ENCODE measurements around the gene THOP1.
"Not testable (repeated sequence)": the region's sequence is repeated elsewhere in the genome, so short reads cannot be mapped to it uniquely, and the experiment has no call there.

THOP1 gene

GRCh38 chr19:2816641-2817040 is 31.3 kb downstream of the THOP1 start:
- TF ChIP-seq POLR2A (IDR thresholded peaks at IDR 0.05; ENCODE audit: extremely low read depth, insufficient read length) (no peak), MYC (IDR thresholded peaks at IDR 0.05; ENCODE audit: low read depth, low read length) (no peak), MAX (IDR thresholded peaks at IDR 0.05; ENCODE audit: low read depth, low read length) (no peak), CTCF (IDR thresholded peaks at IDR 0.05; ENCODE audit: low read depth, low read length) (no peak)
- no peak overlapping the region for H3K4me3 ChIP-seq (ENCODE audit: low read depth, low read length)
- no peak for DNase-seq (ENCODE audit: low read depth)

GRCh38 chr19:2817237-2817829 is 32.0 kb downstream of the THOP1 start:
- not testable (repeated sequence) for DNase-seq (ENCODE audit: low read depth); H3K4me3 ChIP-seq (ENCODE audit: low read depth, low read length)

- peak; percentile 91 for DNase-seq (ENCODE audit: low read depth)
- peak within 1 kb of the TSS; percentile 60 for H3K4me3 ChIP-seq (ENCODE audit: low read depth, low read length)
- TF ChIP-seq CTCF (IDR thresholded peaks at IDR 0.05; ENCODE audit: low read depth, low read length): peak; percentile 81
- peak; percentile 63 for TF ChIP-seq MAX (IDR thresholded peaks at IDR 0.05; ENCODE audit: low read depth, low read length)
- peak; percentile 15 for TF ChIP-seq POLR2A (IDR thresholded peaks at IDR 0.05; ENCODE audit: extremely low read depth, insufficient read length)
- TF ChIP-seq MYC (IDR thresholded peaks at IDR 0.05; ENCODE audit: low read depth, low read length): peak; percentile 52; the same call in 1 of the 2 replicates
Observed at GRCh38 chr19:2819540-2820111, 34.3 kb downstream of the THOP1 start, which contains the start of gene ZNF554. Gene ZNF554, plus strand, starts transcription at chr19:2819868. Its CDS starts 204 bp downstream, at chr19:2820072.

- TF ChIP-seq POLR2A (IDR thresholded peaks at IDR 0.05; ENCODE audit: extremely low read depth, insufficient read length) (no peak), MAX (IDR thresholded peaks at IDR 0.05; ENCODE audit: low read depth, low read length) (no peak), MYC (IDR thresholded peaks at IDR 0.05; ENCODE audit: low read depth, low read length) (no peak), CTCF (IDR thresholded peaks at IDR 0.05; ENCODE audit: low read depth, low read length) (no peak)
- DNase-seq (ENCODE audit: low read depth): peak; percentile 24
- H3K4me3 ChIP-seq (ENCODE audit: low read depth, low read length): peak overlapping the region; percentile 60
Observed at GRCh38 chr19:2820112-2820702, 34.9 kb downstream of the THOP1 start.

- no peak overlapping the region for H3K4me3 ChIP-seq (ENCODE audit: low read depth, low read length)
- TF ChIP-seq CTCF (IDR thresholded peaks at IDR 0.05; ENCODE audit: low read depth, low read length) (no peak), MAX (IDR thresholded peaks at IDR 0.05; ENCODE audit: low read depth, low read length) (no peak), POLR2A (IDR thresholded peaks at IDR 0.05; ENCODE audit: extremely low read depth, insufficient read length) (no peak), MYC (IDR thresholded peaks at IDR 0.05; ENCODE audit: low read depth, low read length) (no peak)
- DNase-seq (ENCODE audit: low read depth): no peak
Observed at GRCh38 chr19:2822846-2823245, 37.5 kb downstream of the THOP1 start.

GRCh38 chr19:2823646-2824045 is 38.3 kb downstream of the THOP1 start:
- DNase-seq (ENCODE audit: low read depth): no peak
- TF ChIP-seq MYC (IDR thresholded peaks at IDR 0.05; ENCODE audit: low read depth, low read length): no peak
- TF ChIP-seq CTCF (IDR thresholded peaks at IDR 0.05; ENCODE audit: low read depth, low read length): no peak
- TF ChIP-seq POLR2A (IDR thresholded peaks at IDR 0.05; ENCODE audit: extremely low read depth, insufficient read length): no peak
- TF ChIP-seq MAX (IDR thresholded peaks at IDR 0.05; ENCODE audit: low read depth, low read length): no peak
- no peak overlapping the region for H3K4me3 ChIP-seq (ENCODE audit: low read depth, low read length)

Data from NB4 (cell line).